Muscle layer of duodenum (tissue), 2 donors: ENCODE measurements around the gene ALAS1.

Experiments used
- H3K27ac ChIP-seq: one replicate; pipeline ENCODE4 v1.7.0; 2013; ENCODE audit warnings: mild to moderate bottlenecking, low read length
- H3K27me3 ChIP-seq: one replicate; pipeline ENCODE4 v1.7.0; 2013; ENCODE audit warnings: low read depth, mild to moderate bottlenecking, control low read depth, low read length
- H3K36me3 ChIP-seq, 2 donors: one replicate each; pipeline ENCODE4 v1.7.0; 2013; ENCODE audit warnings: low read length in 2 of 2, control low read depth in 1 of 2, mild to moderate bottlenecking in 1 of 2; ENCODE audit not compliant: insufficient read depth in 2 of 2, control insufficient read depth in 1 of 2
- H3K4me1 ChIP-seq, 2 donors: one replicate each; pipeline ENCODE4 v1.7.0; 2013; ENCODE audit warnings: low read length in 2 of 2, mild to moderate bottlenecking in 2 of 2, control low read depth in 1 of 2, moderate library complexity in 1 of 2; ENCODE audit not compliant: insufficient read depth in 2 of 2, control insufficient read depth in 1 of 2
- H3K4me3 ChIP-seq, 2 donors: one replicate each; pipeline ENCODE4 v1.7.0; 2013; ENCODE audit warnings: low read length in 2 of 2, low read depth in 1 of 2, mild to moderate bottlenecking in 1 of 2
- H3K9me3 ChIP-seq, 2 donors: one replicate each; pipeline ENCODE4 v1.7.0; 2013; ENCODE audit warnings: low read length in 2 of 2, control low read depth in 1 of 2, mild to moderate bottlenecking in 1 of 2; ENCODE audit not compliant: control insufficient read depth in 1 of 2
- donor health status: healthy.

The ALAS1 gene

GRCh38 chr3:52262447-52262846, 64.5 kb downstream of the ALAS1 start:
- Histone ChIP-seq H3K36me3 (peaks cover 74 to 88% of the 10 kb centered on the region in 2 donors), H3K9me3 (no peaks in the 10 kb centered on the region), H3K27ac (no peak overlapping the region), H3K27me3 (no peaks in the 10 kb centered on the region), H3K4me1 (peaks cover 0 to 3% of the 10 kb centered on the region in 2 donors), H3K4me3 (no peak overlapping the region)
